ENCODE measurements around the gene BPIFB1. TPM values are rescaled to one million over a fixed set of nuclear protein-coding genes. Genes with fewer than 3 reads are reported as not detected.

Gene BPIFB1
- total and polyA plus RNA-seq, 7 donors, result not detected

DNA sequence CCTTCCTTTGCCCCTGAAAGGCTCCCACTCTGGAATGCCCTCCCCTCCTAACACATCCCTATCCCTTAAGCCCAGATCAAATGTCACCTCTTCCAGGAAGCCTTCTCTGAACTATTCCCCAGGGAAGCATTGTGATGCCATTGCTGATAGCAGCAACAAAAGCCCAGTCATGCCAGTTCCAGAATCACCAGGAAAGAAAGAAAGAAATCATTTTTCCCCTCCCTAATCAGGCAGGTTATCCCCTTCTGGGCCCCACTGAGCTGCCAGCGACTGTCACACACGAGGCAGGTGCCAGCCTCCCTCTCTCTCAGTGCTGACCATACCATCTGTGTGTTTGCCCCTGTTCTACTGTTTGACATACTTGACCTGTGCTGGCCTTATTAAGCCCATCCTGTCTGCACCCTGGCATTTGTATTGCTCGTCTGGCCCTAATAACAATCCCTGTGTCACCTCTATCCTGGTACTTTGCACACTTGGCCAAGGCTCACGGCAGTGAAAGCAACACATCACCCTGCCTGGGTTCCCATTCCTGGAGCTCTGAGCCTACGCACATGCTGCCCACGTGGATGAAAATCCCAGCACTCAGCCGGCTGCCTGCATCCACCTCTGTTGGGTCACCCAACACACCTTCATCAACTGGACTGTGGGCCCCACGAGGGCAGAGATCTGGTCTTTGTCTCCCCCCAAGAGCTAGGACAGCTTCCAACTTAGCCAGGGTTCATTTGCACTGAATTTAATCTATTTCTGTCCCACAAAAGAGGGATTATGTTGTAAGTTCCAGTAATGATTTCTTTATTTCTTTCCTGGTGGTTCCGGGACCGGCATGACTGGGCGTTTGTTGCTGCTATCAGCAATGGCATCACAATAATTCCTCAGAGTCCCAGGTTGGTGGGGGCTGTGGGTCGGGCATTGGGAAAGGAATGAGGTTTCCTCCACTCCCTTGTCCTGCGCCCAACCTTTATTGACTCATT, 5.3 kb upstream of the BPIFB1 start:
- Histone ChIP-seq H3K36me3 (no peaks in the 10 kb centered on the region), H3K4me1 (no peaks in the 10 kb centered on the region), H3K9me3 (no peaks in the 10 kb centered on the region), H3K4me3 (no peak overlapping the region), H3K27ac (no peak overlapping the region), H3K27me3 (peaks cover 0 to 12% (median 0%) of the 10 kb centered on the region in 3 donors)
- intact Hi-C loops (cut with DNase I), result no loop called here
- 23 to 57% methylated on average over 13 of the region's 13 CpGs for WGBS, 2 donors
- DNase-seq, result no peak
- TF ChIP-seq POLR2AphosphoS5 (IDR thresholded peaks at IDR 0.05) (no peak), EP300 (IDR thresholded peaks at IDR 0.05) (no peak), POLR2A (IDR thresholded peaks at IDR 0.05) (no peak)
- TF ChIP-seq, protein P1, sequence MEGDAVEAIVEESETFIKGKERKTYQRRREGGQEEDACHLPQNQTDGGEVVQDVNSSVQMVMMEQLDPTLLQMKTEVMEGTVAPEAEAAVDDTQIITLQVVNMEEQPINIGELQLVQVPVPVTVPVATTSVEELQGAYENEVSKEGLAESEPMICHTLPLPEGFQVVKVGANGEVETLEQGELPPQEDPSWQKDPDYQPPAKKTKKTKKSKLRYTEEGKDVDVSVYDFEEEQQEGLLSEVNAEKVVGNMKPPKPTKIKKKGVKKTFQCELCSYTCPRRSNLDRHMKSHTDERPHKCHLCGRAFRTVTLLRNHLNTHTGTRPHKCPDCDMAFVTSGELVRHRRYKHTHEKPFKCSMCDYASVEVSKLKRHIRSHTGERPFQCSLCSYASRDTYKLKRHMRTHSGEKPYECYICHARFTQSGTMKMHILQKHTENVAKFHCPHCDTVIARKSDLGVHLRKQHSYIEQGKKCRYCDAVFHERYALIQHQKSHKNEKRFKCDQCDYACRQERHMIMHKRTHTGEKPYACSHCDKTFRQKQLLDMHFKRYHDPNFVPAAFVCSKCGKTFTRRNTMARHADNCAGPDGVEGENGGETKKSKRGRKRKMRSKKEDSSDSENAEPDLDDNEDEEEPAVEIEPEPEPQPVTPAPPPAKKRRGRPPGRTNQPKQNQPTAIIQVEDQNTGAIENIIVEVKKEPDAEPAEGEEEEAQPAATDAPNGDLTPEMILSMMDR (IDR thresholded peaks at IDR 0.05), result no peak

DNA sequence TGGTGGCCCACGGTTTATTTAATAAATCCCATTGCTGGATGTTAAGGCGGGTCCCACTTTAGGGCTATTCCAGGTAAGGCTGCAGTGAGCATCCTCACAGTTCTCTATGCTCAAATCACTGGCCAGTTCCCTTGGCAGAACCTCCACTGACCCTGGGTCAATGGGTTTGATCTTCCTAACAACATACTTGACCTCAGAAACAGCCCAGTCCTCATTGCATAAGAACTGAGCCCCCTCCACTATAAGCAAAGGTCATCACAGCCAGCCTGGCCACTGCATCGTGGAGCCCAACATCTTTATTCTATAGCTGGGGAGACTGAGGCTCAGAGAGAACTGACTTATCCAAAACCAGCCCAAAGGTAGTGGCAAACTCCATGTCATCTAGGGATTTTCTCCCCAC, 4.3 kb upstream of the BPIFB1 start:
- H3K36me3 ChIP-seq, result no peaks in the 10 kb centered on the region
- H3K9me3 ChIP-seq, result no peaks in the 10 kb centered on the region
- no peak for DNase-seq
- H3K27ac ChIP-seq, result no peak overlapping the region
- intact Hi-C loops (cut with DNase I), result no loop called here
- peaks cover 0 to 16% (median 0%) of the 10 kb centered on the region in 3 donors for H3K27me3 ChIP-seq
- no peak for TF ChIP-seq POLR2AphosphoS5 (IDR thresholded peaks at IDR 0.05)
- TF ChIP-seq POLR2A (IDR thresholded peaks at IDR 0.05), result no peak
- TF ChIP-seq EP300 (IDR thresholded peaks at IDR 0.05), result no peak
- TF ChIP-seq, protein P1 (IDR thresholded peaks at IDR 0.05), result no peak
- WGBS, 2 donors, result 68 to 70% methylated on average over 3 of the region's 3 CpGs
- H3K4me1 ChIP-seq, result no peaks in the 10 kb centered on the region
- no peak overlapping the region for H3K4me3 ChIP-seq

DNA sequence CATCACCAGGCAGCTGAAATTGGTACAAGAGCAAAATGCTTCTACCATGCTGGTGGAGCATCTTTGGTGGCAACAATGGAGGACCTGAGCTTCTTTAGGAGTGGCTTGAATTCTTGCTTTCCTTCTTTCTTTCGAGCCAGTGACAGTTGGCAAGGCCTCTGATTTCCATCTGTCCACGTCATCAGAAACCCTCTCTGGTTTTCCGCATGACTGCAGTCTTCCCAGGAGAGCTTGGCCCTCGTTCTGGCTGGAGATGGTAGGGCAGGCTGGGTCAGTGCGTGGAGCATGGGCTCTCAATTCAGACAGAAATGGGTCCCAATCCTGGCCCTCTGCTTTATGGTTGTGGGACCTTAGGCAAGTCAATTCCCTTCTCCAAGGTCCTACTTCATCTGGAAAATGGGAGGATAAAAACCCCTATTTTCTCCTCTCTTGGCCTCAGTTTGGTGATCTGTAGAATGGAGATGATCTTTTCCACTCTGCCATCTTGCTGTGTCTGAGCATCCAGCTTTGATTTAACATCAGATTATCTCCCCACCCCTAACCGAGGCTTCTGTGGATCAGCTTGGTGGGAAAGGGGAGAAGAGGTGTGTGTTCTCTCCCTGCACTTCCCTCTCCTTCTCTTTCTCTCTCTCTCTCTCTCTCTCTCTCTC, 3.6 kb upstream of the BPIFB1 start:
- Histone ChIP-seq H3K4me1 (no peaks in the 10 kb centered on the region), H3K36me3 (no peaks in the 10 kb centered on the region), H3K9me3 (no peaks in the 10 kb centered on the region), H3K4me3 (no peak overlapping the region), H3K27me3 (peaks cover 0 to 19% (median 0%) of the 10 kb centered on the region in 3 donors), H3K27ac (no peak overlapping the region)
- WGBS, 2 donors, result 70 to 82% methylated on average over 6 of the region's 6 CpGs
- DNase-seq, result no peak
- intact Hi-C loops (cut with DNase I), result no loop called here
- TF ChIP-seq EP300 (IDR thresholded peaks at IDR 0.05) (no peak), POLR2AphosphoS5 (IDR thresholded peaks at IDR 0.05) (no peak), POLR2A (IDR thresholded peaks at IDR 0.05) (no peak)
- TF ChIP-seq, protein P1 (IDR thresholded peaks at IDR 0.05), result no peak

DNA sequence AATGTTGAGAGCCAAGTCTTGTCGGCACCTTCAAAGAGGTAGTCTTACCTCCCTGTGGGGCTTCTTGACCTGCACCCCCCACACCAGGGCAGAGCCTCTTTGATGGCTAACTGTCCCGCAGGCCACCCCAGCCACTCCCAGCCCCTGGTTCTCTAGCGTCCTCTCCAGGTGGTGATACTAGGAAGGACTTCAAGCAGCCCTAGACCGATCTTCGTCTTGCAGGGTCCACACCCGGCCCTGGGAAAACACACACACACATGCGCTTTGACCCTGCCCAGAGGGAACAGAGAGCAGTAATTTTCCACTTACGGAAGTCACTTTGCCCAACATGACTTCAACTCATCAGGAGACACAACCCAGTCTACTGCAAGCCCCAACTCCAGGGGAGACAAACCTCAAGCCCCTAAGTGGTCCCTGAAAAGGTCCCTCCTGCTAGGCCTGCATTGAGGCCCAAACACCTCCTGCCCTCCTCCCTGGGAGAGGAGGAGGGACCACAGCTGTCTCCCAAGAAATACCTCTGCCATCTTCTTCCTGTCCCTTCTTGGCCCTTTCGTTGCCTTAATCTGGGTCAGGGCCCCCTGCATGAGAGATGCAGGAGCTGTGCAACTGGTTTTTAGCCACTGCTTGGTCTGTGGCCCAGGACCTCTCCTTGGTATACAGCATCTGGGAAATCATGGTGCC, 2.9 kb upstream of the BPIFB1 start:
- Histone ChIP-seq H3K36me3 (no peaks in the 10 kb centered on the region), H3K4me1 (no peaks in the 10 kb centered on the region), H3K27ac (no peak overlapping the region), H3K4me3 (no peak overlapping the region), H3K9me3 (no peaks in the 10 kb centered on the region), H3K27me3 (peaks cover 0 to 19% (median 0%) of the 10 kb centered on the region in 3 donors)
- DNase-seq, result no peak
- TF ChIP-seq, protein P1 (IDR thresholded peaks at IDR 0.05), result no peak
- TF ChIP-seq POLR2AphosphoS5 (IDR thresholded peaks at IDR 0.05) (no peak), EP300 (IDR thresholded peaks at IDR 0.05) (no peak), POLR2A (IDR thresholded peaks at IDR 0.05) (no peak)
- intact Hi-C loops (cut with DNase I), result no loop called here
- 62 to 80% methylated on average over 9 of the region's 9 CpGs for WGBS, 2 donors

All from sigmoid colon (tissue), 7 donors.